ENCODE data around the gene KSR1. TPM values are rescaled to one million over a fixed set of nuclear protein-coding genes. Genes with fewer than 3 reads are reported as not detected.

KSR1 gene
- total RNA-seq, 2 experiments from 2014 or later, result 19.4 to 25.3 TPM

- no peak for TF ChIP-seq CTCF (IDR thresholded peaks at IDR 0.05)
- DNase-seq (no peak), ATAC-seq (ENCODE audit: poor library complexity) (no peak)
- Mint-ChIP-seq H3K27me3 (no peaks in the 10 kb centered on the region), H3K4me3 (no peak overlapping the region), H3K27ac (no peak overlapping the region), H3K9me3 (no peaks in the 10 kb centered on the region), H3K4me1 (ENCODE audit: low read depth) (peaks cover 35% of the 10 kb centered on the region), H3K36me3 (ENCODE audit: low read depth) (peaks cover 12% of the 10 kb centered on the region)
- H3K36me3 ChIP-seq (ENCODE audit: insufficient read depth, low read length), result peaks cover 4% of the 10 kb centered on the region
- intact Hi-C loops (cut with DNase I, micrococcal nuclease), result no loop called here
- no peaks in the 10 kb centered on the region for H3K9me3 ChIP-seq (ENCODE audit: control insufficient read depth in 1 of 2, insufficient read depth in 1 of 2, low read length in 2 of 2)
- H3K4me3 ChIP-seq (ENCODE audit: low read length), result no peak overlapping the region
- H3K27ac ChIP-seq (ENCODE audit: low read depth in 1 of 2, low read length in 2 of 2), result no peak overlapping the region
- POLR2A ChIA-PET, result no interaction called here
- H3K4me1 ChIP-seq (ENCODE audit: insufficient read depth, low read length), result peaks cover 35% of the 10 kb centered on the region
- H3K27me3 ChIP-seq (ENCODE audit: control insufficient read depth in 1 of 2, insufficient read depth in 2 of 2, low read length in 2 of 2), result no peaks in the 10 kb centered on the region
- CTCF ChIA-PET, result no interaction called here
Observed at GRCh38 chr17:27547301-27547683, 91.0 kb downstream of the KSR1 start.

GRCh38 chr17:27548369-27548768, 92.1 kb downstream of the KSR1 start:
- Mint-ChIP-seq H3K36me3 (ENCODE audit: low read depth) (peaks cover 12% of the 10 kb centered on the region), H3K27ac (no peak overlapping the region), H3K27me3 (no peaks in the 10 kb centered on the region), H3K4me3 (no peak overlapping the region), H3K4me1 (ENCODE audit: low read depth) (peaks cover 34% of the 10 kb centered on the region), H3K9me3 (no peaks in the 10 kb centered on the region)
- DNase-seq, result no peak
- Histone ChIP-seq H3K9me3 (ENCODE audit: control insufficient read depth in 1 of 2, insufficient read depth in 1 of 2, low read length in 2 of 2) (no peaks in the 10 kb centered on the region), H3K27ac (ENCODE audit: low read depth in 1 of 2, low read length in 2 of 2) (no peak overlapping the region), H3K36me3 (ENCODE audit: insufficient read depth, low read length) (peaks cover 7% of the 10 kb centered on the region), H3K27me3 (ENCODE audit: control insufficient read depth in 1 of 2, insufficient read depth in 2 of 2, low read length in 2 of 2) (no peaks in the 10 kb centered on the region), H3K4me1 (ENCODE audit: insufficient read depth, low read length) (peaks cover 28% of the 10 kb centered on the region), H3K4me3 (ENCODE audit: low read length) (no peak overlapping the region)
- POLR2A ChIA-PET, result no interaction called here
- no peak for ATAC-seq (ENCODE audit: poor library complexity)
- no peak for TF ChIP-seq CTCF (IDR thresholded peaks at IDR 0.05)
- CTCF ChIA-PET, result no interaction called here
- intact Hi-C loops (cut with DNase I, micrococcal nuclease), result no loop called here

- Mint-ChIP-seq H3K27me3 (no peaks in the 10 kb centered on the region), H3K36me3 (ENCODE audit: low read depth) (peaks cover 12% of the 10 kb centered on the region), H3K9me3 (no peaks in the 10 kb centered on the region), H3K4me1 (ENCODE audit: low read depth) (peaks cover 25% of the 10 kb centered on the region), H3K4me3 (no peak overlapping the region), H3K27ac (no peak overlapping the region)
- ATAC-seq (ENCODE audit: poor library complexity) (no peak), DNase-seq (no peak)
- H3K9me3 ChIP-seq (ENCODE audit: control insufficient read depth in 1 of 2, insufficient read depth in 1 of 2, low read length in 2 of 2), result no peaks in the 10 kb centered on the region
- no peak overlapping the region for H3K4me3 ChIP-seq (ENCODE audit: low read length)
- peaks cover 9% of the 10 kb centered on the region for H3K36me3 ChIP-seq (ENCODE audit: insufficient read depth, low read length)
- ChIA-PET CTCF (no interaction called here), POLR2A (no interaction called here)
- H3K27ac ChIP-seq (ENCODE audit: low read depth in 1 of 2, low read length in 2 of 2), result no peak overlapping the region
- peaks cover 18% of the 10 kb centered on the region for H3K4me1 ChIP-seq (ENCODE audit: insufficient read depth, low read length)
- no peak for TF ChIP-seq CTCF (IDR thresholded peaks at IDR 0.05)
- intact Hi-C loops (cut with DNase I, micrococcal nuclease), result no loop called here
- no peaks in the 10 kb centered on the region for H3K27me3 ChIP-seq (ENCODE audit: control insufficient read depth in 1 of 2, insufficient read depth in 2 of 2, low read length in 2 of 2)
Observed at GRCh38 chr17:27549251-27549893, 93.1 kb downstream of the KSR1 start.
